PC-9 (cell line): ENCODE measurements around the gene SFT2D3.

Experiments used
- CTCF ChIP-seq: fragments of 200-600 bp; sonication (generic); conservative IDR thresholded peaks from 2 replicates; pipeline ENCODE4 v1.6.1; 2017; ENCODE audit warnings: mixed run types, antibody characterized with exemption, mild to moderate bottlenecking, moderate library complexity
- EZH2 ChIP-seq: fragments of 200-600 bp; sonication (generic); IDR thresholded peaks from 2 replicates; pipeline ENCODE4 v1.8.0; 2017; ENCODE audit warnings: antibody characterized with exemption, low read depth

GRCh38 chr2:127658146-127658545 lies 43.2 kb upstream of the SFT2D3 start:
- TF ChIP-seq CTCF (no peak), EZH2 (no peak)
